ENCODE data around the gene ERC1.

DNA sequence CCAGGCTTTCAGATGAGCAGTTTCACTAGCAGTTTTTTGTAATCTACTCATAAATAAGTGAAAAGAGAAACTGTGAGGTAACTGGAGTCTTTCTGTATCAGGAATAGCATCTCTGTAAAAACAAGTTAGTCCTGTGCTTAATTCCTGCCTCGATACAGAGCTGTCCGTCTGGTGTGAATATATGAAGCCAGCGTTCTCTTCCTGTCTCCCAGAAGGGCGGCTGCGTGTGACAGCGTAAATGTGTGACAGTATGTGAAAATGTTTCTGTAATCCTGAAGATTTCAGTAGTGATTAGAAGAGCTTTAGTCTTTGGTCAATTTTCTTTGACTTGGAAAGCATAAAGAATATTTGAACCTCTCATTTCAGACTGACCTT is 453.1 kb downstream of the ERC1 start:
- no peak for TF ChIP-seq MXI1 (conservative IDR thresholded peaks at IDR 0.05; ENCODE audit: poor library complexity, severe bottlenecking)
- TF ChIP-seq CTCF (IDR thresholded peaks at IDR 0.05; ENCODE audit: poor library complexity, severe bottlenecking) = no peak
- TF ChIP-seq TAF1 (IDR thresholded peaks at IDR 0.05; ENCODE audit: low read depth) = no peak
- TF ChIP-seq EZH2 (IDR thresholded peaks at IDR 0.05; ENCODE audit: borderline replicate concordance, insufficient read depth, low read length, poor library complexity, severe bottlenecking) = no peak

Data from neural cell (in vitro differentiated cells).